ENCODE data around the gene MIR17HG.
"Not testable (repeated sequence)": the region's sequence is repeated elsewhere in the genome, so short reads cannot be mapped to it uniquely, and the experiment has no call there.

The MIR17HG gene

DNA sequence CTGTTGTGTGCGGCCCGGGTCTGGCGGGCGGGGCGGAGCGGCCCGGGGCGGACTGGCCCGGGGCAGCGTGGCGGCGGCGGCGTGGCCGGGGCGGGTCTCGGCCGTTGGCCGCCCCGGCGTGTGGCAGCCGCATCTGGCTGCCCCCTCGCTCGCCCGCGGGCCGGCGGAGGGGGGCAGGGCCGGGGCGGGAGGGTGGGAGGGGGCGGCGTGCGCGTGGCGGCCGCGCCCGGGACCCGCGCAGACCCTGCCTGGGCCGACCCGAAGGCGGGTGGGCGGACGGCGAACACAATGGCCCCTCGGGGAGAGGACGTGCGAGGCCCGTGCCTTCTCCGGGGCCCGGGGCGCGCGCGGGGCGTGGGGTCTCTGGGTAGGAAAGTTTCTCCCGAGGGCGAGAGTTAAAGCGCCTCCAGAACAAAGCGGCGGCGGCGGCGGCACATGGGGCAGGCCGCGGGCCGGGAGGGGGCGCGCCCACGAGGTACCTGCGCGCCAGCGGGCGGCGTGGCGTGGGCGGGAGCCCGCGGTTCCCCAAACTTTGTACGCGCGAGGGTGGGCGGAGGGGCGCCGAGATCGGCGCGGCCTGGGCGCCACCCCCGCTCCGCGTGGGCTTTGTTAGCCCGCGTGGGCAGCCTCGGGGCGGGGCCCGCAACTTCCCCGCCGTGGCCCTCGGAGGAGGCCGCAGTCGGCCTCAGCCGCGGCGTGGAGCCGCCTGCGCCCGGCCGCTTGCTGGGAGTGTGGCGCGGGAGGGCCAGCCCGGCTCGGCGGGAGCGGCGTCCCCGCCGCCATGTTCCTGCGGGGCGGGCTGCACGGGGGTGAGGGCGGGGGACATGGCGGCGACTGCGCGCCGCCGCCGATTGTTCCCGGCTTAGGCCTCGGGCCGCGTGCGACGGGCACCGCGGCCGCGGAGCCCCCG, 764 bp downstream of the MIR17HG start:
- peak; percentile 44 for DNase-seq (ENCODE audit: low spot score)

DNA sequence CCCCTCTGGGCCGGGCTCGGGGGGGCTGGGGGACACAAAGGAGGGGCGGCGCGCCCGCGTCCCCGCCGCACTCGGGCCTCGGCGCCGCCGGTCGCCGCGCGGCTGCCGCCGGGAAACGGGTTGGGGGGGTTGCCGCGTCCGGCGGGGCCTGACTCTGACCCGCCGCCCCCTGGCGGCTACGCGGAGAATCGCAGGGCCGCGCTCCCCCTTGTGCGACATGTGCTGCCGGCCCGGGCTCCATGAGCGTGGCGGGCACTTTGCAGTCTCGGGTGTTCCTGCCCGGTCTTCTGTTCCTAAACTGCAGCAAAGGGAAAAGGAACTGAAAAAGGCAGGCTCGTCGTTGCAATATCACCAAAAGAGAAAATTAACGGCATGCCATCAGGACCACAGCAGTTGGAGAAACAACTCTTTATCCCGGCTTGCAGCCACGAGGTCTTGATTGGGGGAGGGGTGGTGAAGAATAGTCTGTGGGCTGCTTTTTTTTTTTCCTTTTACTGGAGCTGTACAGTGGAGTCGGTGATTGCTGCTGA, 1.5 kb downstream of the MIR17HG start:
- peak; percentile 85 for DNase-seq (ENCODE audit: low spot score)

DNA sequence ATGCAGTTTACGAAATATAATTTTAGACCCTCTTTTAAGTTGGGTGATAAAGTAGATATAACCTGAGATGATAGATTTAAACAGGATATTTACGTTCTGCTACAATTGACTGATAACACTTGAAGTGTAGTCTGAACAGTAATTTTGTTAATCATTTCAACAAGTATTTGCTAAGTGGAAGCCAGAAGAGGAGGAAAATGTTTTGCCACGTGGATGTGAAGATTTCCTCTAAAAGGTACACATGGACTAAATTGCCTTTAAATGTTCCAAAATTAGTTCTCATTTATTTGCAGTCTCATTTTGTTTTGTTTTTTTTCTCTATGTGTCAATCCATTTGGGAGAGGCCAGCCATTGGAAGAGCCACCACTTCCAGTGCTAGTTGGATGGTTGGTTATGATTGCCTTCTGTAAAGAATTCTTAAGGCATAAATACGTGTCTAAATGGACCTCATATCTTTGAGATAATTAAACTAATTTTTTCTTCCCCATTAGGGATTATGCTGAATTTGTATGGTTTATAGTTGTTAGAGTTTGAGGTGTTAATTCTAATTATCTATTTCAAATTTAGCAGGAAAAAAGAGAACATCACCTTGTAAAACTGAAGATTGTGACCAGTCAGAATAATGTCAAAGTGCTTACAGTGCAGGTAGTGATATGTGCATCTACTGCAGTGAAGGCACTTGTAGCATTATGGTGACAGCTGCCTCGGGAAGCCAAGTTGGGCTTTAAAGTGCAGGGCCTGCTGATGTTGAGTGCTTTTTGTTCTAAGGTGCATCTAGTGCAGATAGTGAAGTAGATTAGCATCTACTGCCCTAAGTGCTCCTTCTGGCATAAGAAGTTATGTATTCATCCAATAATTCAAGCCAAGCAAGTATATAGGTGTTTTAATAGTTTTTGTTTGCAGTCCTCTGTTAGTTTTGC, 2.8 kb downstream of the MIR17HG start:
- DNase-seq (ENCODE audit: low spot score): no peak

DNA sequence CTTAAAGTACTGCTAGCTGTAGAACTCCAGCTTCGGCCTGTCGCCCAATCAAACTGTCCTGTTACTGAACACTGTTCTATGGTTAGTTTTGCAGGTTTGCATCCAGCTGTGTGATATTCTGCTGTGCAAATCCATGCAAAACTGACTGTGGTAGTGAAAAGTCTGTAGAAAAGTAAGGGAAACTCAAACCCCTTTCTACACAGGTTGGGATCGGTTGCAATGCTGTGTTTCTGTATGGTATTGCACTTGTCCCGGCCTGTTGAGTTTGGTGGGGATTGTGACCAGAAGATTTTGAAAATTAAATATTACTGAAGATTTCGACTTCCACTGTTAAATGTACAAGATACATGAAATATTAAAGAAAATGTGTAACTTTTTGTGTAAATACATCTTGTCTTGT, 3.6 kb downstream of the MIR17HG start:
- DNase-seq (ENCODE audit: low spot score): no peak

- no peak for DNase-seq (ENCODE audit: low spot score)
Observed at GRCh38 chr13:91351980-91352379, 4.5 kb downstream of the MIR17HG start.

DNA sequence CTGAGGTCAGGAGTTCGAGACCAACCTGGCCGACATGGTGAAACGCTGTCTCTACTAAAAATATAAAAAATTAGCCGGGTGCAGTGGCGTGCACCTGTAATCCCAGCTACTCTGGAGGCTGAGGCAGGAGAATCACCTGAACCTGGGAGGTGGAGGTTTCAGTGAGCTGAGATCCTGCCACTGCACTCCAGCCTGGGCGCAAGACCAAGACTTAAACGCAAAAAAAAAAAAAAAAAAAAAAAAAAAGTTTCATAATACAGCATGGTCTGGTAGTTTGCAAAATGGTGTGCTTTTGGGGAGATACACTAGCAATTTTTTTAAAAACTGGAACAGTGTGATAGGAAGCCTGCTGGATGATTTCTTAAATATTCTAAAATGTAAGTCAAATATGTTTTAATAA, 5.4 kb downstream of the MIR17HG start:
- not testable (repeated sequence) for DNase-seq (ENCODE audit: low spot score)

- no peak for DNase-seq (ENCODE audit: low spot score)
Observed at GRCh38 chr13:91353494-91353893, 6.0 kb downstream of the MIR17HG start.

DNA sequence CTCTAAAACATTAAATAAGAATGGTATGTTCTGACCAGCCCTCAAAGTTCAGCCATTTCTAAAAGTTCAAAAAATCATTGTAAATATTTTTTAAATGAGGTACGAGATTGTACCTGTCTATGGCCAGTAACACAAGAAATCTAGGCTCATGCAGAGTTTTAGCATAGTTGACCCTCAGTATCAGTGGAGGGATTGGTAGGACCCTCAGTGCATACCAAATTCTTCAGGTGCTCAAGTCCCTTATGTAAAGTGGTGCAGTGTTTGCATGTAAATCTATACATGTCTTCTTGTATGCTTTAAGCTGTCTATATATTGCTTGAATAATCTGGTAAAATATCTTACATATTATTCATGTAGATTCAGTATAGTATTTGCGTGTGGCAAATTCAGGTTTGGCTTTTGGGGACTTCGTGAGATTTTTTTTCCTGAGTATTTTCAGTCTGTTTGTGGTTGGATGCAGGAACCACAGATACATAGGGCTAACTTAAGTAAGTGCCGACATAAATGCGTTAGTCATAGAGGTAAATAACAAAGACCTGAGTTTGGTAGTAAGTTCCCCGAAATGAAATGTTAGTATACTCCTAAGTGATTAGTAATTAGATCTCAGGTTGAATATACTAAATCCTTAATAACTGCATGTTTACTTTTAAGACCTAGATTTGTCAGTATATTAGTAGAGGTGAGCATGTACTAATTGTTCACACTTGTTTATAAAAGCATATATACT, 7.8 kb downstream of the MIR17HG start:
- DNase-seq (ENCODE audit: low spot score): no peak

GRCh38 chr13:91355826-91356710, 8.6 kb downstream of the MIR17HG start:
- DNase-seq (ENCODE audit: low spot score): no peak

DNA sequence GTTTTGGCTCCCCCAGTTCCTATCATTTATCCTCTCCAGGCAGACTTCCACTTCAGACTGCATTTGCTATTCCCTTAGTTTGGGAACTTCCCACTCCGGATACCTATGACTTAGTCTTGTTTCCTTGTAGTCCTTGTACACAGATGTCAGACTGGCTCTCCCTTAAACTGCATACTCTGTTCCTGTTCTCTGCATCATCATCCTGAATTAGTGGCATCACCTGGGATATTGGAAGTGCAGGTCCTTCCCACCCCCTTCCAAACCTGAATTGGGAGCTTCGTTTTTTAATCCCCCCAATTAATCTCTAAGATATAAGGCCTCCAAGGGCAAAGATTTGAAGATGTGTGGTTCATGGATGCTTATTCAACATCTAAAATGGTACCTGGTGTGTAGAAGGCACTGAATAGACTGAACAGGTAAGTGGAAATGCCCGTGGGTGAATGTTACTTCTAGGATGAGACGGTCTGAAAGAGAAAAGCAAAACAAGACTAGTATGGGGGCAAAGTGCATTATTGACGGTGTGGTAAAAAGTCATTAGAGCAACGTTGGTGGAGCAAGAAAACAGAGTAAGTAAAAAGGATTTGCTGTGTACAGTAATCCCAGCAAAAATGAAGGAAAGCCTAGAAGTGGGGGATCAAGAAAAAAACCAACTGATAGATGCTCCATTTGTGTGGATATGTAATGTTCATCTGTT, 9.6 kb downstream of the MIR17HG start:
- no peak for DNase-seq (ENCODE audit: low spot score)

DNA sequence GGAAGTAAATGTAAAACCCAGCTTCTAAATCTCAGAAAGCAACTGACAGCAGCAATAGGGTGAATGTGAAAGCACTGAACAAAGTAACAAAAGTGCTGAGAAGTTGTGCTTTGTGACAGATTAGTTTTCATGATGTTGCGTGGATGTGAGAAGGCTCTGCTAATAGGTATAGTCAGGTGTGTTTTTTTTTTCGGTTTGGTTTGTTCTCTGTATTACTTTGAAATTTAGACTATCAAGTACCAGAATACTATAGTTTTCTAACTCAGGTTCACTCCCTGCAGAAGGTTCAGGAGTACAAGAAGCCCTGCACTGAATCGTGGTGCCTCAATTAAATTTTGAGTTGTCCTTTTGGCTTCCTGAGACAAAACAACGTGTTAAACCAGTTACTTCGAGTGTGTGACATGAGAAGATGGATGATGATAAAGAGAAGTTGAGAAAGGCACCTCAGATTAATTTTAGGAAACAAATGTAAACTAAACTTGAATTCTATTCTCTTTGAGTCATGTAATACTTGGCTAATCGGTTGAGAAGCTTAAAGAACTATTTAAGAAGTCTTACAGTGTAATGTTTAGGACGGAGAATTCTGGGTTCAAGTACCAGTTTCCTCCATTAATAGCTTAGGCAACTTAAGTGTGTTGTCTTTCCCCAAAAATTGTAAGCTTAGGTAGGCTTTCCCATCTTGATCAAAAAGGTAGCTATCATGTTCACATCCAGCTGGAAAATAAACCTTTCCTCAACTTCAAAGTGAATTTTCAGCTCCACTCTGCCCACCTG, 10.3 kb downstream of the MIR17HG start:
- no peak for DNase-seq (ENCODE audit: low spot score)

GRCh38 chr13:91358387-91358782, 10.9 kb downstream of the MIR17HG start:
- no peak for DNase-seq (ENCODE audit: low spot score)

GRCh38 chr13:91359111-91359510, 11.6 kb downstream of the MIR17HG start:
- DNase-seq (ENCODE audit: low spot score): no peak

DNA sequence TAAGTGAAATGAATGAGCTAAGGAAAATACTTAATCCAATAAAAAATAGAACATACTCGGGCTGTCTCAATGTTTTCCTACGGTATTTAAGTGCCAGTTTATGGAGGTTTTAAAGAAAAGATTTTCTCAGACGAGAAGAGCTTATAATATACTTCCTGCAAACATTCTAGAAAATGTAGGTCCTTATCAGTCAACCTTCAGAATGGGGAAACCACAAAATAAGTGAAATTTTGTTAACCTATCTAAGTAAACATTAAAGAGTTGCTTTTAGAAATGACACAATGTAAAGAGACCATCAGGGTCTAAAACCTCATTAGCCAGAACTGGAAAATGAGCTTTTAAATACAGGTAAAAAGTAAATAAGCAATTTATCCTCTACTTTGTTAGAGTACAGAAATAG, 12.1 kb downstream of the MIR17HG start:
- no peak for DNase-seq (ENCODE audit: low spot score)

DNA sequence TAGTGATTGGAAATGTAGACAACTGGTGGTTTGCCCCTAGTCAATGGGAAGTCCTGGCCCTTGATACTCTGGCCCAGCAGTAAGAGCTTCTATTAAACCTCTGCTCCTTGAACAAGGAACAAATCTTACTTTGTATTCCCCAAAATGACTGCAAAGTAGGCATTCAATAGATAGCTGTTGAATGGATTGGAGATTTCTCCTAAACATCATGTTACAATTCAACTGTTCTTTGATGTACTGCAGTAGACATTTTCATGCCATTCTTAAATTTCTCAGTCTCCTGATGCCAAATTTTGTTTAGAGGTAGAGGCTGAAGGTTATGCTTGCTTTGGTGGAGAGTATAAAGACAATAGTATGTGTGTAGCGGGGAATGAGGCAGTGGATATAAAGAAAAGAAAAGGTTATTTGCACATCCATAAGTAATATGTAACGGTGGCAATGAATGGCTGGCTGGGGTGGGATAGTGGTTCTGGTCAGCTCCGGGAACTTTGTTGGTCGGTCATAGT, 12.8 kb downstream of the MIR17HG start:
- DNase-seq (ENCODE audit: low spot score): no peak

DNA sequence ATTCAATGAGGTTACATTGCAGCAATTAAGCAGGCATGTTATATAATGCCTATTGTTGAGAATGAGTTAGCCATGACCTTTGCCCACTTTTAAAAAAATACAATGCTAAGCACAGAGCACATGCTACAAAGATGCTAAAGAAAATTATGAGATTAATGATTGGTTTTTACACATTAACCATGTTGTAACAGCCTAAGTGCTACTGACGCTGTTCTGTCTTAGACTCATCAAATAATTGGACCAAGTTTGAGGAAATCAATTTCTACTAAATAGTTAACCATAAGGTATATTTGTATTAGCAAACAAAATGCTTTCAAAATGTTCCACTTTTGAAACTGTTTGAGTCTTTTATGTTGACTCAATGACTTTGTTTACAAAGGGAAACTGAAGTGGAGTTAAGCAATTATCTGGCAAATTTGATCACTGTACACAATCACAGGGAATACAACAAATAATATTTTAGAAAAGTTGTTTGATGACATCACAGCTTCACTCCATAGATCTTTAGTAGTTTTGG, 14.3 kb downstream of the MIR17HG start:
- no peak for DNase-seq (ENCODE audit: low spot score)

DNA sequence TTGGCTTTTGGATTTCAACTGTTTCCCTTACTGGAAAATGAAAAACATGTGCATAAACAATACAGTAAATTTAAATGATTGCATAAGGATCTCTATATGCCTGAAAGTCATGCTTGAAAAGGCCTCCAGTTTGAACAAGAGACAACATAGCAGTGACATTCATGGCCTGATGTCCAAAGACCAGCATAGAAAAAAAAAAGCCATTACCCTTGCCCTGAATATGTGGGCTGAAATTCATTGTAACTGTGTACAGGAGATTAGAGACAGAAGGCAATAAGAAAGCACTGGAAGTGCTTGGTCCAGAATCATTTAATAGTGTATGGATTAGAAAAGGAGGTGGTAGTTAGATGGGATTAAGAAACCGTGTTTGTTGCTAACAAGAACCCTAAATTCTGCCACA, 15.4 kb downstream of the MIR17HG start:
- DNase-seq (ENCODE audit: low spot score): no peak

GRCh38 chr13:91368101-91368500, 20.6 kb downstream of the MIR17HG start:
- DNase-seq (ENCODE audit: low spot score): no peak

Data from CD4-positive, alpha-beta T cell treated with Interleukin-6 at 100 ng/mL for 8 hours (primary cell).